H1 (cell line): ENCODE results near the gene ZNF747. TPM values are rescaled to one million over a fixed set of nuclear protein-coding genes. Genes with fewer than 3 reads are reported as not detected.

Experiments
- NANOG ChIP-seq: IDR thresholded peaks from 2 replicates; pipeline ENCODE4 v1.6.1; 2011; ENCODE audit warnings: low read length, low read depth, mild to moderate bottlenecking, inconsistent platforms; ENCODE audit not compliant: insufficient read depth, poor library complexity, severe bottlenecking
- SRF ChIP-seq: IDR thresholded peaks from 2 replicates; pipeline ENCODE4 v1.6.1; 2011; ENCODE audit warnings: mild to moderate bottlenecking, low read depth, low read length, moderate library complexity
- SUZ12 ChIP-seq: fragments of 200-600 bp; sonication (generic); IDR thresholded peaks from 2 replicates; pipeline ENCODE4 v1.6.1; 2012; ENCODE audit warnings: mild to moderate bottlenecking, inconsistent platforms, low read length, moderate library complexity, mixed read lengths
- polyA plus RNA-seq, 7 experiments: library from polyadenylated mRNA; depleted of rRNA in 3 of 7; stranded (reverse) in 5 of 7; unstranded in 2 of 7; fragments of >200 nt in 5 of 7; fragments of 200-250 nt in 2 of 7; gene quantifications; 1 replicate in 5 of 7; 2 replicates in 1 of 7; 4 replicates in 1 of 7; pipeline versions ENCODE4 v1.2.1 to v1.2.3, GENCODE V29; 2011 to 2013; ENCODE audit warnings: missing spikeins in 2 of 7, mixed read lengths in 2 of 7
- total RNA-seq: library from RNA; stranded (reverse); fragmentation: NEBNext Ultra II Directional; extraction: Animal tissue kit (Norgen Biotek cat#: 25700); gene quantifications from 2 replicates; pipeline ENCODE4 v1.2.1, GENCODE V29; 2021
- TF ChIP-seq, protein P1 (sequence below): IDR thresholded peaks from 2 replicates; pipeline ENCODE4 v1.6.1; 2011; ENCODE audit warnings: low read length, improper control_type of control experiment
- TF ChIP-seq, protein P2 (sequence below): fragments of 300-600 bp; sonication (generic); IDR thresholded peaks from 2 replicates; pipeline ENCODE4 v1.7.1; 2012; ENCODE audit warnings: low read length, moderate library complexity, mild to moderate bottlenecking, inconsistent platforms; ENCODE audit not compliant: insufficient replicate concordance
- TF ChIP-seq, protein P3 (sequence below): IDR thresholded peaks from 2 replicates; pipeline ENCODE4 v1.6.1; 2012; ENCODE audit warnings: low read length, inconsistent platforms

The ZNF747 gene
- total and polyA plus RNA-seq, 2 of the 8 experiments (the other 6 are each of a cell fraction or from before 2014, with no cell fraction given) = 9.9 to 10.3 TPM

DNA sequence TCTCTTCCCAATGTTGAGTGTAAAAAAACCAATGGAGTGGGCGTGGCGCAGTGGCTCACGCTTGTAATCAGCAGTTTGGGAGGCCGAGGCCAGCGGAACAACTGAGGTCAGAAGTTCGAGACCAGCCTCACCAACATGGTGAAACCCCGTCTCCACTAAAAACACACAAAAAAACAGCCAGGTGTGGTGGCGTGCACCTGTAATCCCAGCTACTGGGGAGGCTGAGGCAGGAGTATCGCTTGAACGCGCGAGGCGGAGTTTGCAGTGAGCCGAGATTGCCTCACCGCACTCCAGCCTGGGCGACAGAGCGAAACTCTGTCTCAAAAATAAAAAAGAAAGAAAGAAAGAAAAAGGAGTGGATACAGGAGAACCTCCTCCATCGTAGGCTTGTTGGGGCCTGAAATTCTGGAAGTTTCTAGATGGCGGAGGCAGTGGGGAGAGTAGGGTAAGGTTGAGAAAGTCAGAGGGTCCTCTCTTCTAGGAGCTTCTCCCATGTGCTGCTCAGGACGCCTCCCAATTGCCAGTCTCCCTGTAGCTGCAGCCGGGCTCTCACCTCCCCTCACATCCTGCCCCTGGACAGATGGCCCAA is 24.2 kb upstream of the ZNF747 start (continued):
- TF ChIP-seq, protein P1, sequence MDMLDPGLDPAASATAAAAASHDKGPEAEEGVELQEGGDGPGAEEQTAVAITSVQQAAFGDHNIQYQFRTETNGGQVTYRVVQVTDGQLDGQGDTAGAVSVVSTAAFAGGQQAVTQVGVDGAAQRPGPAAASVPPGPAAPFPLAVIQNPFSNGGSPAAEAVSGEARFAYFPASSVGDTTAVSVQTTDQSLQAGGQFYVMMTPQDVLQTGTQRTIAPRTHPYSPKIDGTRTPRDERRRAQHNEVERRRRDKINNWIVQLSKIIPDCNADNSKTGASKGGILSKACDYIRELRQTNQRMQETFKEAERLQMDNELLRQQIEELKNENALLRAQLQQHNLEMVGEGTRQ = no peak
- TF ChIP-seq, protein P2, sequence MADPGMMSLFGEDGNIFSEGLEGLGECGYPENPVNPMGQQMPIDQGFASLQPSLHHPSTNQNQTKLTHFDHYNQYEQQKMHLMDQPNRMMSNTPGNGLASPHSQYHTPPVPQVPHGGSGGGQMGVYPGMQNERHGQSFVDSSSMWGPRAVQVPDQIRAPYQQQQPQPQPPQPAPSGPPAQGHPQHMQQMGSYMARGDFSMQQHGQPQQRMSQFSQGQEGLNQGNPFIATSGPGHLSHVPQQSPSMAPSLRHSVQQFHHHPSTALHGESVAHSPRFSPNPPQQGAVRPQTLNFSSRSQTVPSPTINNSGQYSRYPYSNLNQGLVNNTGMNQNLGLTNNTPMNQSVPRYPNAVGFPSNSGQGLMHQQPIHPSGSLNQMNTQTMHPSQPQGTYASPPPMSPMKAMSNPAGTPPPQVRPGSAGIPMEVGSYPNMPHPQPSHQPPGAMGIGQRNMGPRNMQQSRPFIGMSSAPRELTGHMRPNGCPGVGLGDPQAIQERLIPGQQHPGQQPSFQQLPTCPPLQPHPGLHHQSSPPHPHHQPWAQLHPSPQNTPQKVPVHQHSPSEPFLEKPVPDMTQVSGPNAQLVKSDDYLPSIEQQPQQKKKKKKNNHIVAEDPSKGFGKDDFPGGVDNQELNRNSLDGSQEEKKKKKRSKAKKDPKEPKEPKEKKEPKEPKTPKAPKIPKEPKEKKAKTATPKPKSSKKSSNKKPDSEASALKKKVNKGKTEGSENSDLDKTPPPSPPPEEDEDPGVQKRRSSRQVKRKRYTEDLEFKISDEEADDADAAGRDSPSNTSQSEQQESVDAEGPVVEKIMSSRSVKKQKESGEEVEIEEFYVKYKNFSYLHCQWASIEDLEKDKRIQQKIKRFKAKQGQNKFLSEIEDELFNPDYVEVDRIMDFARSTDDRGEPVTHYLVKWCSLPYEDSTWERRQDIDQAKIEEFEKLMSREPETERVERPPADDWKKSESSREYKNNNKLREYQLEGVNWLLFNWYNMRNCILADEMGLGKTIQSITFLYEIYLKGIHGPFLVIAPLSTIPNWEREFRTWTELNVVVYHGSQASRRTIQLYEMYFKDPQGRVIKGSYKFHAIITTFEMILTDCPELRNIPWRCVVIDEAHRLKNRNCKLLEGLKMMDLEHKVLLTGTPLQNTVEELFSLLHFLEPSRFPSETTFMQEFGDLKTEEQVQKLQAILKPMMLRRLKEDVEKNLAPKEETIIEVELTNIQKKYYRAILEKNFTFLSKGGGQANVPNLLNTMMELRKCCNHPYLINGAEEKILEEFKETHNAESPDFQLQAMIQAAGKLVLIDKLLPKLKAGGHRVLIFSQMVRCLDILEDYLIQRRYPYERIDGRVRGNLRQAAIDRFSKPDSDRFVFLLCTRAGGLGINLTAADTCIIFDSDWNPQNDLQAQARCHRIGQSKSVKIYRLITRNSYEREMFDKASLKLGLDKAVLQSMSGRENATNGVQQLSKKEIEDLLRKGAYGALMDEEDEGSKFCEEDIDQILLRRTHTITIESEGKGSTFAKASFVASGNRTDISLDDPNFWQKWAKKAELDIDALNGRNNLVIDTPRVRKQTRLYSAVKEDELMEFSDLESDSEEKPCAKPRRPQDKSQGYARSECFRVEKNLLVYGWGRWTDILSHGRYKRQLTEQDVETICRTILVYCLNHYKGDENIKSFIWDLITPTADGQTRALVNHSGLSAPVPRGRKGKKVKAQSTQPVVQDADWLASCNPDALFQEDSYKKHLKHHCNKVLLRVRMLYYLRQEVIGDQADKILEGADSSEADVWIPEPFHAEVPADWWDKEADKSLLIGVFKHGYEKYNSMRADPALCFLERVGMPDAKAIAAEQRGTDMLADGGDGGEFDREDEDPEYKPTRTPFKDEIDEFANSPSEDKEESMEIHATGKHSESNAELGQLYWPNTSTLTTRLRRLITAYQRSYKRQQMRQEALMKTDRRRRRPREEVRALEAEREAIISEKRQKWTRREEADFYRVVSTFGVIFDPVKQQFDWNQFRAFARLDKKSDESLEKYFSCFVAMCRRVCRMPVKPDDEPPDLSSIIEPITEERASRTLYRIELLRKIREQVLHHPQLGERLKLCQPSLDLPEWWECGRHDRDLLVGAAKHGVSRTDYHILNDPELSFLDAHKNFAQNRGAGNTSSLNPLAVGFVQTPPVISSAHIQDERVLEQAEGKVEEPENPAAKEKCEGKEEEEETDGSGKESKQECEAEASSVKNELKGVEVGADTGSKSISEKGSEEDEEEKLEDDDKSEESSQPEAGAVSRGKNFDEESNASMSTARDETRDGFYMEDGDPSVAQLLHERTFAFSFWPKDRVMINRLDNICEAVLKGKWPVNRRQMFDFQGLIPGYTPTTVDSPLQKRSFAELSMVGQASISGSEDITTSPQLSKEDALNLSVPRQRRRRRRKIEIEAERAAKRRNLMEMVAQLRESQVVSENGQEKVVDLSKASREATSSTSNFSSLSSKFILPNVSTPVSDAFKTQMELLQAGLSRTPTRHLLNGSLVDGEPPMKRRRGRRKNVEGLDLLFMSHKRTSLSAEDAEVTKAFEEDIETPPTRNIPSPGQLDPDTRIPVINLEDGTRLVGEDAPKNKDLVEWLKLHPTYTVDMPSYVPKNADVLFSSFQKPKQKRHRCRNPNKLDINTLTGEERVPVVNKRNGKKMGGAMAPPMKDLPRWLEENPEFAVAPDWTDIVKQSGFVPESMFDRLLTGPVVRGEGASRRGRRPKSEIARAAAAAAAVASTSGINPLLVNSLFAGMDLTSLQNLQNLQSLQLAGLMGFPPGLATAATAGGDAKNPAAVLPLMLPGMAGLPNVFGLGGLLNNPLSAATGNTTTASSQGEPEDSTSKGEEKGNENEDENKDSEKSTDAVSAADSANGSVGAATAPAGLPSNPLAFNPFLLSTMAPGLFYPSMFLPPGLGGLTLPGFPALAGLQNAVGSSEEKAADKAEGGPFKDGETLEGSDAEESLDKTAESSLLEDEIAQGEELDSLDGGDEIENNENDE = no peak
- TF ChIP-seq SUZ12 = no peak
- TF ChIP-seq NANOG = no peak
- TF ChIP-seq, protein P3, sequence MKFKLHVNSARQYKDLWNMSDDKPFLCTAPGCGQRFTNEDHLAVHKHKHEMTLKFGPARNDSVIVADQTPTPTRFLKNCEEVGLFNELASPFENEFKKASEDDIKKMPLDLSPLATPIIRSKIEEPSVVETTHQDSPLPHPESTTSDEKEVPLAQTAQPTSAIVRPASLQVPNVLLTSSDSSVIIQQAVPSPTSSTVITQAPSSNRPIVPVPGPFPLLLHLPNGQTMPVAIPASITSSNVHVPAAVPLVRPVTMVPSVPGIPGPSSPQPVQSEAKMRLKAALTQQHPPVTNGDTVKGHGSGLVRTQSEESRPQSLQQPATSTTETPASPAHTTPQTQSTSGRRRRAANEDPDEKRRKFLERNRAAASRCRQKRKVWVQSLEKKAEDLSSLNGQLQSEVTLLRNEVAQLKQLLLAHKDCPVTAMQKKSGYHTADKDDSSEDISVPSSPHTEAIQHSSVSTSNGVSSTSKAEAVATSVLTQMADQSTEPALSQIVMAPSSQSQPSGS = no peak
- TF ChIP-seq SRF = no peak
